Trophoblast cell (in vitro differentiated cells and primary cell): ENCODE data around the gene GPD1L.

Experiments used
- DNase-seq, 2 donors: peaks; one replicate each; pipeline ENCODE4 v3.0.0-alpha.2; 2016
- H2AFZ ChIP-seq: 2 replicates; pipeline ENCODE4 v1.6.1; 2013; ENCODE audit warnings: low read length, moderate library complexity, mild to moderate bottlenecking; ENCODE audit not compliant: insufficient read depth, poor library complexity
- H2AK5ac ChIP-seq: 2 replicates; pipeline ENCODE4 v1.6.1; 2013; ENCODE audit warnings: mild to moderate bottlenecking, low read length
- H2BK120ac ChIP-seq: 2 replicates; pipeline ENCODE4 v1.6.1; 2013; ENCODE audit warnings: low read length, mild to moderate bottlenecking, moderate library complexity; ENCODE audit not compliant: insufficient read depth, poor library complexity
- H2BK12ac ChIP-seq: 2 replicates; pipeline ENCODE4 v1.6.1; 2013; ENCODE audit warnings: mild to moderate bottlenecking, low read length, moderate library complexity
- H2BK5ac ChIP-seq: 2 replicates; pipeline ENCODE4 v1.6.1; 2013; ENCODE audit warnings: low read length, low read depth, moderate library complexity, mild to moderate bottlenecking; ENCODE audit not compliant: poor library complexity
- H3K14ac ChIP-seq: 2 replicates; pipeline ENCODE4 v1.6.1; 2013; ENCODE audit warnings: mild to moderate bottlenecking, low read length
- H3K18ac ChIP-seq: 2 replicates; pipeline ENCODE4 v1.6.1; 2013; ENCODE audit warnings: mild to moderate bottlenecking, low read length
- H3K23ac ChIP-seq: 2 replicates; pipeline ENCODE4 v1.6.1; 2013; ENCODE audit warnings: low read length
- H3K27ac ChIP-seq: 2 replicates; pipeline ENCODE4 v1.5.1; 2013; ENCODE audit warnings: low read depth, mild to moderate bottlenecking, inconsistent platforms, low read length, moderate library complexity
- H3K27me3 ChIP-seq: 2 replicates; pipeline ENCODE4 v1.6.1; 2013; ENCODE audit warnings: inconsistent platforms, mild to moderate bottlenecking, low read length, moderate library complexity; ENCODE audit not compliant: insufficient read depth
- H3K36me3 ChIP-seq, 2 experiments: 1 replicate in 1 of 2; 2 replicates in 1 of 2; pipeline ENCODE4 v1.6.1; 2013; ENCODE audit warnings: low read length in 2 of 2, mild to moderate bottlenecking in 2 of 2, moderate library complexity in 1 of 2; ENCODE audit not compliant: insufficient read depth in 2 of 2, control insufficient read depth in 1 of 2
- H3K4ac ChIP-seq: 2 replicates; pipeline ENCODE4 v1.6.1; 2013; ENCODE audit warnings: low read depth, mild to moderate bottlenecking, low read length, moderate library complexity
- H3K4me1 ChIP-seq, 2 experiments: 1 replicate in 1 of 2; 2 replicates in 1 of 2; pipeline ENCODE4 v1.6.1; 2013; ENCODE audit warnings: low read length in 2 of 2, mild to moderate bottlenecking in 2 of 2, moderate library complexity in 1 of 2; ENCODE audit not compliant: insufficient read depth in 2 of 2, control insufficient read depth in 1 of 2
- H3K4me2 ChIP-seq: 2 replicates; pipeline ENCODE4 v1.6.1; 2013; ENCODE audit warnings: inconsistent platforms, mild to moderate bottlenecking, low read length, moderate library complexity
- H3K4me3 ChIP-seq: 2 replicates; pipeline ENCODE4 v1.5.1; 2013; ENCODE audit warnings: mild to moderate bottlenecking, low read depth, low read length, inconsistent platforms
- H3K79me1 ChIP-seq: one replicate; pipeline ENCODE4 v1.6.1; 2013; ENCODE audit warnings: low read length
- H3K79me2 ChIP-seq: 2 replicates; pipeline ENCODE4 v1.6.1; 2013; ENCODE audit warnings: low read length, mild to moderate bottlenecking; ENCODE audit not compliant: control insufficient read depth, insufficient read depth, poor library complexity
- H3K9ac ChIP-seq: 2 replicates; pipeline ENCODE4 v1.6.1; 2013; ENCODE audit warnings: mild to moderate bottlenecking, low read length
- H3K9me3 ChIP-seq: 2 replicates; pipeline ENCODE4 v1.6.1; 2013; ENCODE audit warnings: low read depth, mild to moderate bottlenecking, control low read depth, inconsistent platforms, low read length; ENCODE audit not compliant: insufficient read depth
- H4K12ac ChIP-seq: 2 replicates; pipeline ENCODE4 v1.6.1; 2013; ENCODE audit warnings: low read depth, mild to moderate bottlenecking, low read length, moderate library complexity
- H4K8ac ChIP-seq: 2 replicates; pipeline ENCODE4 v1.6.1; 2013; ENCODE audit warnings: low read depth, mild to moderate bottlenecking, low read length, moderate library complexity
- H4K91ac ChIP-seq: one replicate; pipeline ENCODE4 v1.6.1; 2013; ENCODE audit warnings: low read depth, mild to moderate bottlenecking, low read length, moderate library complexity
- WGBS: extraction: QIAGEN DNeasy Blood & Tissue Kit; methylation state at CpG from one replicate; pipeline ENCODE4 v1.1.7; 2013; ENCODE audit warnings: missing lambda C conversion rate; ENCODE audit not compliant: insufficient read length, insufficient coverage; ENCODE audit errors: extremely low coverage; 5-methylcytosine and 5-hydroxymethylcytosine counted together

Gene GPD1L

DNA sequence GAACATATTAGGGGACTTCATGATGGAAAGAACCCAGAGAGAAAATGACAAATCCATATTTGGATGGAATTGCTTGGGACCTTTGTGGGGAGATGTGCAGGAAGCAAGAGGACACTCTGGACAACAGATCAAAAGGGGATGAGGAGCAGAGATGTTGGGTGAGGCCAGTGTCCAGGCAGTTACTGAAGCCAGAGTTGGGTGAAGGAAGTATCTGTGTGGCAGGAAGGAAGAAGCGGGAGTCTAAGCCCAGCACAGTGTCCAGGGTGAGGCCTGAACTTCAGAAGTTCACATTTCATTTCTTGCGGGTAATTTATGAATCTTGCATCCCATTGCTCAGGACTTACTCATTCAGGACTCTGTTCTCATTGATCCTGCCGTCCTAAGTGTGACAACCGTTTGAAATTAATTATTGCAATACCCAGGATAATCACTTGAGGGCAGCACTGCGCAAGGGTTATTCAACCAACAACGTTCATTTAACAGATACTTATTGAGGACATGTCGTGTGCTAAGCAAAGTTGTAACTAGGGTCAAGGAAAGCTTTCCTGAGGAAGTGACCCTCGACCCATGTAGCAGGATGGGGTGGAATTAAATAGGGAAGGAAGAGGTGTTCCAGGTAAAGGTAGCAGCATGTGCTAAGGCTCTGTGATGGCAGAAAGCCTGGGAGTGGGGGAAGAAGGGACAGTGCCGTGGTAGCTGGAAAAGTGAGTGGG, 70.7 kb downstream of the GPD1L start:
- Histone ChIP-seq H4K8ac (no peak overlapping the region), H3K9me3 (no peaks in the 10 kb centered on the region), H3K79me1 (no peaks in the 10 kb centered on the region), H3K9ac (no peak overlapping the region), H3K4me3 (no peak overlapping the region), H3K14ac (no peak overlapping the region), H3K27me3 (no peaks in the 10 kb centered on the region), H2AK5ac (no peak overlapping the region), H3K4ac (no peak overlapping the region), H2BK12ac (no peak overlapping the region), H4K91ac (no peak overlapping the region), H2BK5ac (no peak overlapping the region), H2BK120ac (no peak overlapping the region), H3K18ac (no peak overlapping the region), H3K23ac (no peak overlapping the region), H4K12ac (no peak overlapping the region), H3K4me1 (peaks cover 0 to 2% of the 10 kb centered on the region in 2 experiments), H3K4me2 (no peak overlapping the region), H3K36me3 (no peaks in the 10 kb centered on the region), H3K79me2 (no peaks in the 10 kb centered on the region), H2AFZ (no peak overlapping the region), H3K27ac (no peak overlapping the region)
- peak; percentile 71 to 98 for DNase-seq
- no CpG with 5 or more reads among the region's 9 CpGs for WGBS

GRCh38 chr3:32177702-32178198, 71.3 kb downstream of the GPD1L start:
- no peaks in the 10 kb centered on the region for H3K27me3 ChIP-seq
- H4K91ac ChIP-seq, result no peak overlapping the region
- peaks cover 0 to 2% of the 10 kb centered on the region in 2 experiments for H3K4me1 ChIP-seq
- no peaks in the 10 kb centered on the region for H3K36me3 ChIP-seq
- no peaks in the 10 kb centered on the region for H3K79me1 ChIP-seq
- H3K9ac ChIP-seq, result no peak overlapping the region
- peak; percentile 79 to 93 for DNase-seq
- no peak overlapping the region for H3K4ac ChIP-seq
- H4K12ac ChIP-seq, result no peak overlapping the region
- no peak overlapping the region for H3K14ac ChIP-seq
- no CpG with 5 or more reads among the region's 5 CpGs for WGBS
- H2AK5ac ChIP-seq, result no peak overlapping the region
- H4K8ac ChIP-seq, result no peak overlapping the region
- H3K23ac ChIP-seq, result no peak overlapping the region
- no peak overlapping the region for H2BK5ac ChIP-seq
- H3K9me3 ChIP-seq, result no peaks in the 10 kb centered on the region
- no peak overlapping the region for H3K4me3 ChIP-seq
- H2BK120ac ChIP-seq, result no peak overlapping the region
- H3K4me2 ChIP-seq, result no peak overlapping the region
- no peak overlapping the region for H3K18ac ChIP-seq
- no peak overlapping the region for H3K27ac ChIP-seq
- no peak overlapping the region for H2AFZ ChIP-seq
- no peak overlapping the region for H2BK12ac ChIP-seq
- no peaks in the 10 kb centered on the region for H3K79me2 ChIP-seq

DNA sequence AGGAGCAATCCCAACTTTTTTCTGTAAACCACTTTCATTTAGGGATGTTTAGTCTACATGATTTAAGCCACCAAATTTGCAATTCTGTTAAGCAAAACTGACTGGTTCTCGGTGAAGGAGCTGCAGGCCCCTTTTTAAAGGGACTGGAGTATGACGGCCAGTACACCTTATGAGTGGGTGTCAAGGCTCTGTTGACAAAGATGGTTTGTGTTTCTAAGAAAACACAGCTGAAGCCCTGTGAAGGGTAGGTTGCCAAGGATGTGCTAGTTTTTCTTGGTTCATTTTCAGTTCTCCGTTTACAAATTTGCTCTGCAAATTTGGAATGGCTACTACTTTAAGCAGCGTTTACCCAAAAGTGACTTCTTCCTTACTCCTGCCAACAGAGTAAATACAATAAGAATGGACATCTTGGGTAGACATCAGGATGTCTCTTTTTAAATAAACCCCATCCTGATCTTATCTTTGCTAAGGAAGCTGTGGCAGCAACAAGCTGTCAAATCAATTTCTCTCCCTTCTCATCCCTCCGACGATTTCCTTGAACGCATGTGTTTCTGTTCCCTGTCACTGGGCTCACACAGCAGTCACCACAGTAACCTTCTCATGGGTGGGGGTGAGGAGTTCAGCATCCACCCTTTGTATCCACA, 73.8 kb downstream of the GPD1L start:
- H3K4ac ChIP-seq, result no peak overlapping the region
- no peak overlapping the region for H4K91ac ChIP-seq
- H2BK120ac ChIP-seq, result no peak overlapping the region
- H2BK12ac ChIP-seq, result no peak overlapping the region
- H4K8ac ChIP-seq, result no peak overlapping the region
- no peaks in the 10 kb centered on the region for H3K27me3 ChIP-seq
- H3K79me2 ChIP-seq, result no peaks in the 10 kb centered on the region
- no peak for DNase-seq
- H2AFZ ChIP-seq, result no peak overlapping the region
- WGBS, result no CpG with 5 or more reads among the region's 7 CpGs
- no peak overlapping the region for H3K4me2 ChIP-seq
- H3K18ac ChIP-seq, result no peak overlapping the region
- no peak overlapping the region for H3K14ac ChIP-seq
- no peaks in the 10 kb centered on the region for H3K36me3 ChIP-seq
- H3K27ac ChIP-seq, result no peak overlapping the region
- H2BK5ac ChIP-seq, result no peak overlapping the region
- H4K12ac ChIP-seq, result no peak overlapping the region
- no peaks in the 10 kb centered on the region for H3K9me3 ChIP-seq
- H3K23ac ChIP-seq, result no peak overlapping the region
- no peaks in the 10 kb centered on the region for H3K79me1 ChIP-seq
- no peak overlapping the region for H2AK5ac ChIP-seq
- H3K4me1 ChIP-seq, result peaks cover 0 to 2% of the 10 kb centered on the region in 2 experiments
- no peak overlapping the region for H3K9ac ChIP-seq
- H3K4me3 ChIP-seq, result no peak overlapping the region

GRCh38 chr3:32181365-32181764, 74.9 kb downstream of the GPD1L start:
- no peak overlapping the region for H3K4ac ChIP-seq
- no peaks in the 10 kb centered on the region for H3K27me3 ChIP-seq
- no peaks in the 10 kb centered on the region for H3K9me3 ChIP-seq
- no peak overlapping the region for H3K27ac ChIP-seq
- DNase-seq, result no peak
- peaks cover 4 to 6% of the 10 kb centered on the region in 2 experiments for H3K4me1 ChIP-seq
- no peak overlapping the region for H3K4me2 ChIP-seq
- no peaks in the 10 kb centered on the region for H3K79me2 ChIP-seq
- no peaks in the 10 kb centered on the region for H3K36me3 ChIP-seq
- no peak overlapping the region for H2BK5ac ChIP-seq
- H3K18ac ChIP-seq, result no peak overlapping the region
- H4K91ac ChIP-seq, result no peak overlapping the region
- no peak overlapping the region for H3K14ac ChIP-seq
- H4K12ac ChIP-seq, result no peak overlapping the region
- H2AK5ac ChIP-seq, result no peak overlapping the region
- no CpG with 5 or more reads among the region's 7 CpGs for WGBS
- H2BK120ac ChIP-seq, result no peak overlapping the region
- H3K79me1 ChIP-seq, result no peaks in the 10 kb centered on the region
- no peak overlapping the region for H2BK12ac ChIP-seq
- H4K8ac ChIP-seq, result no peak overlapping the region
- no peak overlapping the region for H3K4me3 ChIP-seq
- H2AFZ ChIP-seq, result no peak overlapping the region
- H3K9ac ChIP-seq, result no peak overlapping the region
- H3K23ac ChIP-seq, result no peak overlapping the region
